Endothelial cell of umbilical vein (primary cell): ENCODE measurements around the gene GRXCR2.

Experiments used
- CTCF ChIP-seq, 2 donors: IDR thresholded peaks; 1 replicate in 1 of 2; 2 replicates in 1 of 2; pipeline ENCODE4 v1.5.1; 2011; ENCODE audit warnings: low read length in 2 of 2, mild to moderate bottlenecking in 2 of 2, moderate library complexity in 2 of 2, control low read depth in 1 of 2, inconsistent platforms in 1 of 2, low read depth in 1 of 2; ENCODE audit not compliant: insufficient read depth in 1 of 2; ENCODE audit errors: extremely low read depth in 1 of 2
- EZH2 ChIP-seq: IDR thresholded peaks from 2 replicates; pipeline ENCODE4 v1.6.1; 2012; ENCODE audit warnings: borderline replicate concordance, low read depth, mild to moderate bottlenecking, moderate library complexity, low read length, inconsistent platforms; ENCODE audit not compliant: severe bottlenecking
- FOS ChIP-seq: IDR thresholded peaks from 2 replicates; pipeline ENCODE4 v1.6.1; 2011; ENCODE audit warnings: mild to moderate bottlenecking, low read length, moderate library complexity, borderline replicate concordance; ENCODE audit not compliant: insufficient read depth
- JUN ChIP-seq: IDR thresholded peaks from 2 replicates; pipeline ENCODE4 v1.6.1; 2011; ENCODE audit warnings: borderline replicate concordance, low read depth; ENCODE audit not compliant: insufficient read length, insufficient read depth
- MYC ChIP-seq: IDR thresholded peaks from one replicate; pipeline ENCODE4 v1.6.1; 2011; ENCODE audit warnings: mild to moderate bottlenecking, low read depth, low read length
- POLR2A ChIP-seq: IDR thresholded peaks from 2 replicates; pipeline ENCODE4 v1.6.1; 2012; ENCODE audit warnings: low read depth, mild to moderate bottlenecking, control low read depth, low read length
- POLR2AphosphoS5 ChIP-seq: IDR thresholded peaks from 2 replicates; pipeline ENCODE4 v1.6.1; 2012; ENCODE audit warnings: low read depth, mild to moderate bottlenecking, control low read depth, low read length, moderate library complexity; ENCODE audit not compliant: insufficient read depth
- TF ChIP-seq, protein P1 (sequence below): IDR thresholded peaks from 2 replicates; pipeline ENCODE4 v1.6.1; 2011; ENCODE audit not compliant: insufficient read depth, insufficient read length

- no peak for TF ChIP-seq POLR2AphosphoS5
- no peak for TF ChIP-seq CTCF (IDR thresholded peaks at IDR 0.05; ENCODE audit: extremely low read depth in 1 of 2, insufficient read depth in 1 of 2, low read depth in 1 of 2, low read length in 2 of 2)
- no peak for TF ChIP-seq POLR2A
- no peak for TF ChIP-seq JUN
- no peak for TF ChIP-seq EZH2
- TF ChIP-seq FOS, result no peak
- TF ChIP-seq, protein P1, sequence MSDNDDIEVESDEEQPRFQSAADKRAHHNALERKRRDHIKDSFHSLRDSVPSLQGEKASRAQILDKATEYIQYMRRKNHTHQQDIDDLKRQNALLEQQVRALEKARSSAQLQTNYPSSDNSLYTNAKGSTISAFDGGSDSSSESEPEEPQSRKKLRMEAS, result no peak
- TF ChIP-seq MYC, result no peak
These were observed 43.3 kb upstream of the GRXCR2 start for GRCh38 chr5:145915970-145916638.
